Stimulated activated CD4-positive, alpha-beta T cell treated with anti-CD3 and anti-CD28 coated beads, TNF-alpha, amount 100 ng/mL, for 48 hours (primary cell): ENCODE results near the gene SUGP2.
"Not testable (repeated sequence)": the region's sequence is repeated elsewhere in the genome, so short reads cannot be mapped to it uniquely, and the experiment has no call there.

Experiments used
- DNase-seq, 3 donors: peaks; one replicate each; pipeline ENCODE4 v3.0.0-alpha.2; 2020; ENCODE audit warnings: low read depth in 3 of 3

Gene SUGP2

DNA sequence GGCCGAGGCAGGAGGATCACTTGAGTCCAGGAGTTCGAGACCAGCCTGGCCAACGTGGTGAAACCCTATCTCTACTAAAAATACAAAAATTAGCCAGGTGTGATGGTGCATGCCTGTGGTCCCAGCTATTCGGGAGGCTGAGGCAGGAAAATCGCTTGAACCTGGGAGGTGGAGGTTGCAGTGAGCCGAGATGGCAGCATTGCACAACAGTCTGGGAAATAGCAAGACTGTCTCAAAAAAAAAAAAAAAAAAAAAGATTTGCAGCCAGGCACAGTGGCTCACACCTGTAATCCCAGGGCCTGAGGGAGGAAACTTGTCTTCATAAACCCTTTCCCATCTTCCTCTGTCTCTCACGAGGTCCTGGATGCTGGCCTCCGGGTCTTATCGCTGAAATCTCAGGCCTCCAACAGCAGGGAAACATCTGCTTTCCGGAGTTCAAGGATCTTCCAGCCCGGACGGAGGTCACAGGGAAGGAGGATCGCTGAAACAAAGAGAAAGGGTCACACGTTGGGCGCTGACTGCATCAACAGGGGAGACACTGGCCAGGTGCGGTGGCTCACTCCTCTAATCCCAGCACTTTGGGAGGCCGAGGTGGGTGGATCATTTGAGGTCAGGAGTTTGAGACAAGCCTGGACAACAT, 80.8 kb downstream of the SUGP2 start:
- DNase-seq: not testable (repeated sequence)

DNA sequence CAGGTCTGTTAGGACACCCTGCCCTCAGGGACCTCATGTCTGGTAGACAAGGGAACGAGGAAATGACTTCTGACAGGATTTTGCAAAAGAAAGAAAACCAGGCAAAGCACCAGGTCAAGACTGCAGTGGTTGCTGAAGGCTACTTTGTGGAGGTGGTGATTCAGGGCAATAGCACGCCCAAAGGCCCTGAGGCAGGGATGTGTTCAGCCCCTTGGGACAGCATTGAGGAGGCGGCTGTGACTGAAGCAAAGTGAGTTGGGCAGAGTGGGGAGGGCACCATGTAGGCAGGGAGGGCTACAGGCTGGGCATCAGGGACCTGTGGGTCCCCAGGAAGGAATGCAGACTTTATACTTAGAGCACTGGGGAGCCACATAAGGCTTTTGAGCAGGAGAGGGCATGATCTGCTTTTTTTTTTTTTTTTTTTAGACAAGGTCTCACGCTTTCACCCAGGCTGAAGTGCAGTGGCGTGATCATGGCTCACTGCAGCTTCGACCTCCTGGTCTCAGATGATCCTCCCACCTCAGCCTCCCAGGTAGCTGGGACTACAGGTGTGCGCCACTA, 81.5 kb downstream of the SUGP2 start:
- DNase-seq: no peak

- DNase-seq: no peak
These were observed 83.5 kb downstream of the SUGP2 start for GRCh38 chr19:18949858-18950257.

DNA sequence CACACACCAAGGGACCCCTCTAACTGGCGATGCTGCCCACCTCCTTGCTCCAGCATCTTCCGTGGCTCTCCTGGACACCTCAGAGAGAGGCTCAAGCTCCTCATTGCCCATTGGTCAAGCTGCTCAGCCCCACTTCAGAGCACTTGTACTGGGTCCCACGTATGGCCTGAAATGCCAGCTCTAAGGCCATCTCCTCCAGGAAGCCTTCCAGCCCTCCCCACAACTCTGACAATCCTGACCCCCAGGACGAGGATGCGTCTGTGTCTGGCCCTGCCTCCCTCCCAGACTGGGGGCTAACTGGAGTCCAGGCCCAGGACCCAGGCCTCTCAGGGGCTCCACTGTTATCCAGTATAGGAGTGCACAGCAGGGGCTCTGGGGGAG, 84.4 kb downstream of the SUGP2 start:
- no peak for DNase-seq

- no peak for DNase-seq
These were observed 85.0 kb downstream of the SUGP2 start for GRCh38 chr19:18948075-18948975.

GRCh38 chr19:18946918-18947317, 86.4 kb downstream of the SUGP2 start:
- no peak for DNase-seq

DNA sequence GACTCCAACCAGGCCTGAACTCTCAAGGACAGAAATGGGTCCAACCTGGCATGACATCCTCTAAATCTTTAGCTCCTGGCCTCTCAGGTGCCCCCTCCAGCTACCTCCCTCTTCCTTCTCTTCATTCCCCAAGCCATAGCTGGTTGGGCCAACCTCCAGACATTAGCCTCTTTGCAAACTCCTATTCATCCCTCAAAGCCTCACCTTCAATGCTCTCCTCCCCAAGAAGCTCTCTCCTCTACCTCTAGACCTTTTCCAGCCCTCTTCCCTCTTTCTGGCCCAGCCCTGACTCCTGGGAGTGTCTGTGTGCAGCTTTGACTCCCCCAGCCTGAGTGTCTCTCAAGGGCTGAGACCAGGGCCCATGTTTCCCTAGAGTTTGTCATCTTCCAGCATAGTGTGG, 87.0 kb downstream of the SUGP2 start:
- no peak for DNase-seq

DNA sequence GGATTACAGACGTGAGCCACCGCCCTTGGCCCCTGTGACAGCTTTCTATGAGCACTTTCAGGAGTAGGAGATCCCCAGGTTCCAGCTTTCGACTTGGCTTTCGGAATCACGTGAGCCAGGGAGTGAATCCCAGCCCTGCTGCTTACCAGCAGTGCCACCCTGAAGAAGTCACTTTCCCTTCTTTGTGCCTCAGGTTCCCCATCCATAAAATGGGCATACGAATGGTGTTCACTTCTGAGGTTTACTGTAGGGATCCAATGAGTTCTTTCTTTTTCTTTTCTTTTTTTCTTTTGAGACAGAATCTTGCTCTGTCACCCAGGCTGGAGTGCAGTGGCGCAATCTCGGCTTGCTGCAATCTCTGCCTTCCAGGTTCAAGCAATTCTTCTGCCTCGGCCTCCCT, 88.0 kb downstream of the SUGP2 start:
- DNase-seq: no peak

DNA sequence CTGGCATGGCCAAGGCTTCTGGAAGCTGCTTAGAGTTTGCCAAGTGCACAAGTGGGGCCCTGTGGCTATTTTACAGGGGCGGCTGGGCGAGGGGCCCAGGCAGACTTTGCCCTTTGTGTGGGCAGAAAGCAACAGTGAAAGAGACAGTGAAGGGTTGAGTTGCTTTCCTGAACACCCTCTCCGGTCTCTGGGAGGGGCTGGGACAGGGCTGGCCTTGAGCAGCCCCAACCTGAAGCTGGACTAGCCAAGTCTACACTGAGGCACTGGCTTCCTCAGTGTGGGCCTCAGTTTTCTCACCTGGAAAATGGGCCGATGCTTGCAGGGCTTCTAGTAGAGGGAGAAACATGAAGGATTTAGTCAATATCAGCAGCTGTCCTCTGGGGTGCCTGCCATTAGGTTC, 89.9 kb downstream of the SUGP2 start:
- DNase-seq: no peak

- no peak for DNase-seq
These were observed 90.6 kb downstream of the SUGP2 start for GRCh38 chr19:18942692-18943091.

DNA sequence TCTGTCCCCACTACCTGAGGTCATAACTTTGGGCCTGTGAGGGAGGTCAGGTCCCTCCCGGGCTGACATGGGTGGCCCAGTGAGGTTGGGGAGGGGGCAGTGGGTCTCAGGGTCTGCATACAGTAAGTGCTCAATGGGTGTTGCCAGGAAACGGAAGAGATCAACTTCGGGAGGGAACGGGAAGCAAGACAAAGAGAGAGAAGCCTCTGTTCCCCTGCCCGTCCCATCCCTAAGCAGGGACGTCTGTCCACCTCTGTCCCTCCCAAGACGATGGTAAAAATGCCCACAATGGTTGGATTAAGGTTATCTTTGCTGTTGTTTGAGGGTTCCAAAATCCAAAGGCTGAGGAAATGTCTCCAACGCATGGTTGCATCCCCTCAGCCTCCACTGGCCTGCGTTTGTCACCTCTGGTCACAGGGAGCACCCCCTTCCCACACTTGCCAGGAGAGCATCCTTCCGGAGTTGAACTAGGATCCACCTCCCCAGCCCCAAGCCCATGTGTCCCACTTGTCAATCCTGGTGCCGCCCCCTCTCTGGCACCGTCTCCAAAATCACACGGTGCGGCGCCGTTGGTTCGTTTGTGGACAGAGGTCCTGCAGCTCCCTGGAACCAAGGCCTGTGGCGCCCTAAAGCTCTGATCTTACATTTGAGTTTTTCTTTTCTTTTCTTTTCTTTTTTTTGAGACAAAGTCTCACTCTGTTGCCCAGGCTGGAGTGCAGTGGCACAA, 91.5 kb downstream of the SUGP2 start:
- DNase-seq: no peak
